Gastrocnemius medialis (tissue), 4 donors: ENCODE results near the gene WDFY4. TPM values are rescaled to one million over a fixed set of nuclear protein-coding genes. Genes with fewer than 3 reads are reported as not detected.

Experiments used
- ATAC-seq, 2 donors: fragments of 150-250 bp; one replicate each; pipeline ENCODE4 v1.9.1; 2016
- DNase-seq, 2 donors: peaks; one replicate each; pipeline ENCODE4 v3.0.0-alpha.2; 2019
- H3K27ac ChIP-seq, 4 donors: fragments of 200-600 bp; sonication (generic); 1 replicate in 1 of 4; 2 replicates in 3 of 4; pipeline ENCODE4 v1.5.1; 2016 to 2018; ENCODE audit warnings: mild to moderate bottlenecking in 2 of 4, moderate library complexity in 1 of 4
- H3K27me3 ChIP-seq, 3 donors: fragments of 200-600 bp; sonication (generic) in 2 of 3; 1 replicate in 1 of 3; 2 replicates in 2 of 3; pipeline versions ENCODE4 v1.5.1 to v1.6.0; 2016 to 2019; ENCODE audit warnings: mild to moderate bottlenecking in 1 of 3, moderate library complexity in 1 of 3
- H3K36me3 ChIP-seq, 2 donors: fragments of 200-600 bp; sonication (generic) in 1 of 2; one replicate each; pipeline ENCODE4 v1.5.1; 2017 to 2018
- H3K4me1 ChIP-seq, 2 donors: fragments of 200-600 bp; sonication (generic) in 1 of 2; one replicate each; pipeline ENCODE4 v1.5.1; 2016 to 2017; ENCODE audit warnings: mild to moderate bottlenecking in 2 of 2
- H3K4me3 ChIP-seq, 4 donors: fragments of 200-600 bp; sonication (generic) in 3 of 4; 1 replicate in 1 of 4; 2 replicates in 3 of 4; pipeline ENCODE4 v1.5.1; 2016 to 2019; ENCODE audit warnings: mild to moderate bottlenecking in 2 of 4
- H3K9me3 ChIP-seq, 3 donors: fragments of 200-600 bp; sonication (generic) in 2 of 3; 1 replicate in 1 of 3; 2 replicates in 2 of 3; pipeline ENCODE4 v1.5.1; 2016 to 2019
- POLR2A ChIP-seq, 2 donors: fragments of 450-650 bp; IDR thresholded peaks; one replicate each; pipeline ENCODE4 v1.6.1; 2017; ENCODE audit warnings: antibody characterized with exemption in 2 of 2, mild to moderate bottlenecking in 2 of 2, moderate library complexity in 2 of 2
- in situ Hi-C, 4 donors: fragments of 200-750 bp; cut with MboI; loops; one replicate each; pipeline versions ENCODE4 v1.15.0 to v1.8.0; 2017; ENCODE audit warnings: low sequenced_read_pairs in 4 of 4
- intact Hi-C: fragments of 100-400 bp; cut with DNase I; formaldehyde crosslinking; loops from one replicate; pipeline ENCODE4 v1.15.1; 2023; ENCODE audit warnings: low total_unique reads
- total RNA-seq, 4 donors: library from RNA; depleted of rRNA; stranded (reverse); fragments of >200 nt; gene quantifications; one replicate each; pipeline versions ENCODE4 v1.1.0 to v1.2.3, GENCODE V29; 2016
- TF ChIP-seq, protein P1 (sequence below), 5 experiments: fragments of 450-650 bp in 3 of 5; fragments of 200-600 bp in 2 of 5; sonication (generic) in 2 of 5; IDR thresholded peaks in 4 of 5; conservative IDR thresholded peaks in 1 of 5; 1 replicate in 4 of 5; 2 replicates in 1 of 5; pipeline ENCODE4 v1.5.1; 2016 to 2019; ENCODE audit warnings: antibody characterized with exemption in 5 of 5, mild to moderate bottlenecking in 3 of 5, moderate library complexity in 3 of 5

Gene WDFY4
- total RNA-seq, 4 donors from 2014 or later, result 0.29 to 0.94 (median 0.59) TPM

- ATAC-seq (no peak), DNase-seq (no peak)
- H3K9me3 ChIP-seq, result no peaks in the 10 kb centered on the region
- H3K27ac ChIP-seq, result no peak overlapping the region
- in situ Hi-C loops, result no loop called here
- H3K4me1 ChIP-seq, result no peaks in the 10 kb centered on the region
- H3K4me3 ChIP-seq, result no peak overlapping the region
- intact Hi-C loops, result no loop called here
- no peaks in the 10 kb centered on the region for H3K27me3 ChIP-seq
- no peak for TF ChIP-seq POLR2A (IDR thresholded peaks at IDR 0.05)
- TF ChIP-seq, protein P1, sequence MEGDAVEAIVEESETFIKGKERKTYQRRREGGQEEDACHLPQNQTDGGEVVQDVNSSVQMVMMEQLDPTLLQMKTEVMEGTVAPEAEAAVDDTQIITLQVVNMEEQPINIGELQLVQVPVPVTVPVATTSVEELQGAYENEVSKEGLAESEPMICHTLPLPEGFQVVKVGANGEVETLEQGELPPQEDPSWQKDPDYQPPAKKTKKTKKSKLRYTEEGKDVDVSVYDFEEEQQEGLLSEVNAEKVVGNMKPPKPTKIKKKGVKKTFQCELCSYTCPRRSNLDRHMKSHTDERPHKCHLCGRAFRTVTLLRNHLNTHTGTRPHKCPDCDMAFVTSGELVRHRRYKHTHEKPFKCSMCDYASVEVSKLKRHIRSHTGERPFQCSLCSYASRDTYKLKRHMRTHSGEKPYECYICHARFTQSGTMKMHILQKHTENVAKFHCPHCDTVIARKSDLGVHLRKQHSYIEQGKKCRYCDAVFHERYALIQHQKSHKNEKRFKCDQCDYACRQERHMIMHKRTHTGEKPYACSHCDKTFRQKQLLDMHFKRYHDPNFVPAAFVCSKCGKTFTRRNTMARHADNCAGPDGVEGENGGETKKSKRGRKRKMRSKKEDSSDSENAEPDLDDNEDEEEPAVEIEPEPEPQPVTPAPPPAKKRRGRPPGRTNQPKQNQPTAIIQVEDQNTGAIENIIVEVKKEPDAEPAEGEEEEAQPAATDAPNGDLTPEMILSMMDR (IDR thresholded peaks at IDR 0.05 in 4 of 5, conservative IDR thresholded peaks at IDR 0.05 in 1 of 5), result no peak
- no peaks in the 10 kb centered on the region for H3K36me3 ChIP-seq
Measured at GRCh38 chr10:48683424-48683823, 1.2 kb upstream of the WDFY4 start.

GRCh38 chr10:48683868-48684267 is 805 bp upstream of the WDFY4 start:
- in situ Hi-C loops (no loop called here), intact Hi-C loops (no loop called here)
- DNase-seq (no peak), ATAC-seq (no peak)
- Histone ChIP-seq H3K36me3 (no peaks in the 10 kb centered on the region), H3K9me3 (no peaks in the 10 kb centered on the region), H3K4me1 (no peaks in the 10 kb centered on the region), H3K4me3 (no peak overlapping the region), H3K27me3 (no peaks in the 10 kb centered on the region), H3K27ac (no peak overlapping the region)
- TF ChIP-seq, protein P1 (IDR thresholded peaks at IDR 0.05 in 4 of 5, conservative IDR thresholded peaks at IDR 0.05 in 1 of 5), result no peak
- TF ChIP-seq POLR2A (IDR thresholded peaks at IDR 0.05), result no peak

GRCh38 chr10:48684463-48684791 is 246 bp upstream of the WDFY4 start:
- no peak for DNase-seq
- Histone ChIP-seq H3K27ac (no peak overlapping the region), H3K4me1 (no peaks in the 10 kb centered on the region), H3K36me3 (no peaks in the 10 kb centered on the region), H3K27me3 (no peaks in the 10 kb centered on the region), H3K9me3 (no peaks in the 10 kb centered on the region), H3K4me3 (no peak overlapping the region)
- TF ChIP-seq, protein P1 (IDR thresholded peaks at IDR 0.05 in 4 of 5, conservative IDR thresholded peaks at IDR 0.05 in 1 of 5), result no peak
- no peak for TF ChIP-seq POLR2A (IDR thresholded peaks at IDR 0.05)
- in situ Hi-C loops, result no loop called here
- intact Hi-C loops, result no loop called here
- no peak for ATAC-seq

DNA sequence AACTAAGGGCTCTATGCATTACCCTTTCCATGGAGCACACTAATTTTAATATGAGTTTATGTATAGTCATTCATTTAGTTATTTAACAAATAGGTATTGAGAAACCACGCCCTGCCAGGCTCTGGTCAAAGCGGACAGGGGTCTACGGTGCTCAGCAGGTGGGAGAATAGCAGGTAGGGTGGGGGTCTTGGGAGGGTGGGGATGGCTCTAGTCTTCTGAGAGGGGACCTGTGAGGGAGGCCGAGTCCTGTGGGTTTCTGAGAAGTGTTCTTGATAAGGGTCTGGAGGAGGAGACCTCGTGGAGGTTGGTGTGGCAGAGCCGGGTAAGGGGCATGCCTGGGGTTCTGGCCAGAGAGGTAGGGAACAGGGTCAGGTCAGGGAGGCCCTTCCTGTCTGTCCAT is 1.1 kb downstream of the WDFY4 start:
- no peaks in the 10 kb centered on the region for H3K36me3 ChIP-seq
- H3K27ac ChIP-seq, result no peak overlapping the region
- H3K4me3 ChIP-seq, result peak overlapping the region in 1 of 4 donors; percentile 23
- TF ChIP-seq POLR2A (IDR thresholded peaks at IDR 0.05), result no peak
- TF ChIP-seq, protein P1 (IDR thresholded peaks at IDR 0.05 in 4 of 5, conservative IDR thresholded peaks at IDR 0.05 in 1 of 5), result no peak
- H3K27me3 ChIP-seq, result no peaks in the 10 kb centered on the region
- no peaks in the 10 kb centered on the region for H3K9me3 ChIP-seq
- DNase-seq, result no peak
- in situ Hi-C loops, result no loop called here
- no peak for ATAC-seq
- intact Hi-C loops, result no loop called here
- H3K4me1 ChIP-seq, result no peaks in the 10 kb centered on the region
